K562 (cell line): Measurements from ENCODE around the gene TMEM43. TPM values are rescaled to one million over a fixed set of nuclear protein-coding genes. Genes with fewer than 3 reads are reported as not detected.

Experiments used
- ATAC-seq: fragments of 200-7000 bp; cut with Tn5 transposase; 3 replicates; pipeline ENCODE4 v1.9.1; 2020; ENCODE audit warnings: moderate library complexity
- BruUV-seq: library from RNA; stranded (reverse); fragments of 400-500 nt; replicated peaks from 2 replicates; lab custom pipeline; 2021; lab: Mats Ljungman, UMichigan
- CTCF ChIA-PET: fragments of 300-600 bp; formaldehyde crosslinking; extraction: SDS; loops from one replicate; lab custom pipeline; 2021; ENCODE audit warnings: low intra/inter-chr PET ratio; lab: Yijun Ruan, JAX
- POLR2A ChIA-PET: fragments of 300-600, 350-650 bp; sonication (Branson Sonifier 250); formaldehyde crosslinking; extraction: SDS; loops from one replicate; lab custom pipeline; 2021; ENCODE audit warnings: antibody characterized with exemption, inconsistent platforms; lab: Yijun Ruan, JAX
- DNase-seq, 4 experiments: peaks; one replicate each; pipeline versions ENCODE4 v3.0.0 to v3.0.0-alpha.2; 2011 to 2018; ENCODE audit warnings: low spot score in 3 of 4, mixed read lengths in 3 of 4; ENCODE audit errors: extremely low read depth in 1 of 4
- FAIRE-seq: peaks from 2 replicates; lab custom pipeline; 2011; peaks lifted over from hg19 to GRCh38; lab: Jason Lieb, UNC
- H2AFZ ChIP-seq: 2 replicates; pipeline ENCODE4 v1.6.0; 2011; ENCODE audit warnings: low read depth, low read length, control low read depth, inconsistent platforms
- H3K27ac ChIP-seq: fragments of 200-600 bp; 3 replicates; pipeline ENCODE4 v1.8.0; 2011; ENCODE audit warnings: low read depth, mild to moderate bottlenecking, control low read depth, inconsistent platforms, low read length, moderate library complexity, mixed read lengths; ENCODE audit errors: extremely low read depth
- H3K27me3 ChIP-seq, 2 experiments: fragments of 300-600 bp in 1 of 2; 2 replicates in 1 of 2; 3 replicates in 1 of 2; pipeline versions ENCODE4 v1.6.0 to v1.8.0; 2011; ENCODE audit warnings: inconsistent platforms in 2 of 2, low read length in 2 of 2, mild to moderate bottlenecking in 1 of 2, mixed read lengths in 1 of 2, moderate library complexity in 1 of 2; ENCODE audit not compliant: control insufficient read depth in 2 of 2, insufficient read depth in 2 of 2
- H3K36me3 ChIP-seq: fragments of 300-600 bp; 3 replicates; pipeline ENCODE4 v1.8.0; 2011; ENCODE audit warnings: mild to moderate bottlenecking, low read length, inconsistent platforms; ENCODE audit not compliant: control insufficient read depth, insufficient read depth
- H3K4me1 ChIP-seq, 2 experiments: fragments of 200-600 bp in 1 of 2; replicated peaks in 1 of 2; 2 replicates in 1 of 2; 3 replicates in 1 of 2; pipeline versions ENCODE4 v1.5.1 to v1.8.0; 2011; ENCODE audit warnings: inconsistent platforms in 2 of 2, low read length in 2 of 2, mild to moderate bottlenecking in 1 of 2, mixed read lengths in 1 of 2, moderate library complexity in 1 of 2; ENCODE audit not compliant: control insufficient read depth in 2 of 2, insufficient read depth in 2 of 2
- H3K4me2 ChIP-seq: 2 replicates; pipeline ENCODE4 v1.6.1; 2011; ENCODE audit warnings: low read length, control low read depth, inconsistent platforms, mixed read lengths; ENCODE audit not compliant: insufficient read depth
- H3K4me3 ChIP-seq: fragments of 200-600 bp; sonication (generic), shearing (Covaris generic); 2 replicates; pipeline ENCODE4 v1.5.1; 2016; ENCODE audit warnings: control low read depth, inconsistent platforms
- H3K79me2 ChIP-seq: fragments of 200-600 bp; 3 replicates; pipeline ENCODE4 v1.8.0; 2011; ENCODE audit warnings: low read length, inconsistent platforms; ENCODE audit not compliant: control insufficient read depth, insufficient read depth
- H3K9ac ChIP-seq, 2 experiments: 2 replicates each; pipeline versions ENCODE4 v1.6.0 to v1.6.1; 2011; ENCODE audit warnings: low read depth in 2 of 2, low read length in 2 of 2, control low read depth in 1 of 2, inconsistent platforms in 1 of 2, mild to moderate bottlenecking in 1 of 2, mixed read lengths in 1 of 2; ENCODE audit not compliant: insufficient read depth in 1 of 2
- H3K9me1 ChIP-seq: one replicate; pipeline ENCODE4 v1.6.0; 2011; ENCODE audit warnings: inconsistent platforms, mild to moderate bottlenecking, low read length, moderate library complexity; ENCODE audit not compliant: control insufficient read depth, insufficient read depth
- H3K9me3 ChIP-seq: replicated peaks from 2 replicates; pipeline ENCODE4 v1.5.1; 2011; ENCODE audit warnings: low read depth, low read length, inconsistent platforms; ENCODE audit not compliant: control insufficient read depth, insufficient read depth
- H4K20me1 ChIP-seq: replicated peaks from 2 replicates; pipeline ENCODE4 v1.6.1; 2011; ENCODE audit warnings: low read length, inconsistent platforms, mixed read lengths; ENCODE audit not compliant: control insufficient read depth, insufficient read depth
- POLR2A ChIP-seq: fragments of 450-650 bp; conservative IDR thresholded peaks from 2 replicates; pipeline ENCODE4 v1.6.1; 2016
- POLR2G ChIP-seq: fragments of 200-400 bp; formaldehyde crosslinking; IDR thresholded peaks from 2 replicates; pipeline ENCODE4 v1.6.1; 2017; ENCODE audit warnings: low read depth, mild to moderate bottlenecking, antibody characterized with exemption, low read length, moderate library complexity
- RBM14 ChIP-seq: fragments of 200-400 bp; formaldehyde crosslinking; IDR thresholded peaks from 2 replicates; pipeline ENCODE4 v1.6.1; 2018; ENCODE audit warnings: low read depth, mild to moderate bottlenecking, low read length, moderate library complexity, borderline replicate concordance; ENCODE audit not compliant: insufficient read depth
- WGBS: fragments of 100-300 bp; shearing (Covaris generic); methylation state at CpG from one replicate; pipeline ENCODE4 v1.1.6; 2016; ENCODE audit warnings: low coverage, mixed read lengths; ENCODE audit not compliant: insufficient coverage; ENCODE audit errors: missing lambda C conversion rate; 5-methylcytosine and 5-hydroxymethylcytosine counted together
- in situ Hi-C: fragments of 300-500 bp; cut with MboI; formaldehyde crosslinking; loops from 4 replicates; pipeline ENCODE4 v1.15.0; 2018; ENCODE audit warnings: inconsistent platforms, mixed read lengths
- intact Hi-C: fragments of 100-400 bp; cut with micrococcal nuclease; formaldehyde crosslinking; loops from 2 replicates; pipeline ENCODE4 v1.14.2; 2022
- polyA plus RNA-seq, 8 experiments: library from polyadenylated mRNA; depleted of rRNA in 4 of 8; stranded (reverse) in 5 of 8; unstranded in 3 of 8; fragments of >200 nt; fragmentation: Nextera tagmentation in 2 of 8; fragmentation: Illumina TruSeq in 1 of 8; extraction: Ambion mirVana in 2 of 8; extraction: Trizol in 1 of 8; gene quantifications; 2 replicates each; pipeline versions ENCODE4 v1.2.1 to v1.2.3, GENCODE V29; 2011 to 2014; ENCODE audit warnings: inconsistent platforms in 1 of 8, missing spikeins in 1 of 8
- total RNA-seq, 7 experiments: library from RNA; depleted of rRNA in 6 of 7; stranded (reverse); fragments of >200 nt in 6 of 7; fragmentation: Illumina TruSeq in 2 of 7; extraction: Trizol in 2 of 7; gene quantifications; 2 replicates each; pipeline versions ENCODE4 v1.2.1 to v1.2.3, GENCODE V29; 2011 to 2021; ENCODE audit warnings: low replicate concordance in 1 of 7
- TF ChIP-seq, protein P1 (sequence below), 2 experiments: fragments of 250-450 bp in 1 of 2; fragments of 450-650 bp in 1 of 2; sonication (Bioruptor Pico) in 1 of 2; IDR thresholded peaks; 2 replicates each; pipeline versions ENCODE4 v1.6.1 to v1.8.0; 2016 to 2021; ENCODE audit warnings: mild to moderate bottlenecking in 2 of 2, moderate library complexity in 2 of 2, missing compliant biosample characterization in 1 of 2, missing genetic modification characterization in 1 of 2

TMEM43 gene
- total and polyA plus RNA-seq, 9 of the 15 experiments (the other 6 are each of a cell fraction or from before 2014, with no cell fraction given): 16.7 to 46.1 (median 35.7) TPM

- TF ChIP-seq POLR2A (0 out of 2 replicates have a peak, but pooled peaks have one; percentile 21), RBM14 (no peak)
- TF ChIP-seq, all 486 proteins: peak for 1
- Histone ChIP-seq H4K20me1 (no peaks in the 10 kb centered on the region), H3K4me1 (peaks cover 13 to 14% of the 10 kb centered on the region in 2 experiments), H2AFZ (no peak overlapping the region), H3K4me3 (no peak overlapping the region), H3K36me3 (peaks cover 64% of the 10 kb centered on the region; the same call in 2 of the 3 replicates), H3K4me2 (no peak overlapping the region), H3K27ac (no peak overlapping the region), H3K9me1 (no peaks in the 10 kb centered on the region), H3K27me3 (no peaks in the 10 kb centered on the region), H3K79me2 (no peaks in the 10 kb centered on the region), H3K9ac (no peak overlapping the region; a peak in 1 of 4 replicates), H3K9me3 (no peaks in the 10 kb centered on the region)
- intact Hi-C loops (no loop called here), in situ Hi-C loops (no loop called here)
- no peak for FAIRE-seq
- POLR2A ChIA-PET: interaction anchor here (0.6 to 1.6 kb wide), 4 partner anchors 8 to 36 kb away, joined by 3 to 6 read pairs (median 5); no protein-coding TSS in a partner anchor
- no peak for ATAC-seq
- BruUV-seq: no TSS peak
- DNase-seq: no peak
- CTCF ChIA-PET: no interaction called here
- WGBS: 60% methylated on average over 2 of the region's 2 CpGs
These were observed 16.3 kb downstream of the TMEM43 start for GRCh38 chr3:14141144-14141543.

DNA sequence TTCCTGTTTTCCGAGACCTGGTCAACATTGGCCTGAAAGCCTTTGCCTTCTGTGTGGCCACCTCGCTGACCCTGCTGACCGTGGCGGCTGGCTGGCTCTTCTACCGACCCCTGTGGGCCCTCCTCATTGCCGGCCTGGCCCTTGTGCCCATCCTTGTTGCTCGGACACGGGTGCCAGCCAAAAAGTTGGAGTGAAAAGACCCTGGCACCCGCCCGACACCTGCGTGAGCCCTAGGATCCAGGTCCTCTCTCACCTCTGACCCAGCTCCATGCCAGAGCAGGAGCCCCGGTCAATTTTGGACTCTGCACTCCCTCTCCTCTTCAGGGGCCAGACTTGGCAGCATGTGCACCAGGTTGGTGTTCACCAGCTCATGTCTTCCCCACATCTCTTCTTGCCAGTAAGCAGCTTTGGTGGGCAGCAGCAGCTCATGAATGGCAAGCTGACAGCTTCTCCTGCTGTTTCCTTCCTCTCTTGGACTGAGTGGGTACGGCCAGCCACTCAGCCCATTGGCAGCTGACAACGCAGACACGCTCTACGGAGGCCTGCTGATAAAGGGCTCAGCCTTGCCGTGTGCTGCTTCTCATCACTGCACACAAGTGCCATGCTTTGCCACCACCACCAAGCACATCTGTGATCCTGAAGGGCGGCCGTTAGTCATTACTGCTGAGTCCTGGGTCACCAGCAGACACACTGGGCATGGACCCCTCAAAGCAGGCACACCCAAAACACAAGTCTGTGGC is 16.9 kb downstream of the TMEM43 start:
- intact Hi-C loops (no loop called here), in situ Hi-C loops (no loop called here)
- H3K9me1 ChIP-seq: no peaks in the 10 kb centered on the region
- 0 out of 2 replicates have a peak, but pooled peaks have one; percentile 30 for TF ChIP-seq POLR2G
- TF ChIP-seq, protein P1, sequence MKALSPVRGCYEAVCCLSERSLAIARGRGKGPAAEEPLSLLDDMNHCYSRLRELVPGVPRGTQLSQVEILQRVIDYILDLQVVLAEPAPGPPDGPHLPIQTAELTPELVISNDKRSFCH (CRISPR knock-in tag; IDR thresholded peaks at IDR 0.05): no peak
- TF ChIP-seq, protein P1 (tag; IDR thresholded peaks at IDR 0.05): no peak
- H3K27me3 ChIP-seq: no peaks in the 10 kb centered on the region
- H3K36me3 ChIP-seq: peaks cover 66% of the 10 kb centered on the region; the same call in 2 of the 3 replicates
- H3K79me2 ChIP-seq: no peaks in the 10 kb centered on the region
- DNase-seq (no peak), ATAC-seq (no peak), FAIRE-seq (no peak)
- H3K9me3 ChIP-seq: no peaks in the 10 kb centered on the region
- ChIA-PET CTCF (no interaction called here), POLR2A (interaction anchor here (0.7 to 1.6 kb wide), 4 partner anchors 8 to 21 kb away, joined by 3 to 6 read pairs (median 4); no protein-coding TSS in a partner anchor)
- no peak overlapping the region for H3K4me2 ChIP-seq
- BruUV-seq: no TSS peak
- H3K4me1 ChIP-seq: peaks cover 13 to 14% of the 10 kb centered on the region in 2 experiments
- 91% methylated on average over 19 of the region's 19 CpGs for WGBS
- no peaks in the 10 kb centered on the region for H4K20me1 ChIP-seq
- H3K4me3 ChIP-seq: no peak overlapping the region
- no peak overlapping the region for H2AFZ ChIP-seq
- H3K27ac ChIP-seq: no peak overlapping the region
- H3K9ac ChIP-seq: no peak overlapping the region; a peak in 1 of 4 replicates
